H9 (cell line): ENCODE measurements around the gene ASCC3. TPM values are rescaled to one million over a fixed set of nuclear protein-coding genes. Genes with fewer than 3 reads are reported as not detected.
"Not testable (repeated sequence)": the region's sequence is repeated elsewhere in the genome, so short reads cannot be mapped to it uniquely, and the experiment has no call there.

Experiments
- DNase-seq: peaks from one replicate; pipeline ENCODE4 v3.0.0-alpha.2; 2017
- H2AFZ ChIP-seq: one replicate; pipeline ENCODE4 v1.6.1; 2013; ENCODE audit warnings: mild to moderate bottlenecking, low read length, control low read depth, moderate library complexity
- H2AK5ac ChIP-seq: 2 replicates; pipeline ENCODE4 v1.6.1; 2013; ENCODE audit warnings: low read length, control low read depth, mixed read lengths; ENCODE audit not compliant: insufficient read length
- H2BK120ac ChIP-seq: one replicate; pipeline ENCODE4 v1.6.1; 2013; ENCODE audit warnings: low read depth, mild to moderate bottlenecking, low read length, control low read depth, inconsistent platforms; ENCODE audit not compliant: poor library complexity, severe bottlenecking
- H2BK12ac ChIP-seq: 2 replicates; pipeline ENCODE4 v1.6.1; 2013; ENCODE audit warnings: low read length, control low read depth, mixed read lengths, low read depth; ENCODE audit not compliant: insufficient read length
- H2BK15ac ChIP-seq: 2 replicates; pipeline ENCODE4 v1.6.1; 2013; ENCODE audit warnings: low read depth, low read length, control low read depth
- H2BK20ac ChIP-seq: one replicate; pipeline ENCODE4 v1.6.1; 2013; ENCODE audit warnings: low read depth, mild to moderate bottlenecking, low read length, control low read depth, inconsistent platforms; ENCODE audit not compliant: poor library complexity, severe bottlenecking
- H2BK5ac ChIP-seq: 2 replicates; pipeline ENCODE4 v1.6.1; 2013; ENCODE audit warnings: low read length, control low read depth, mixed read lengths; ENCODE audit not compliant: insufficient read length
- H3K14ac ChIP-seq: 2 replicates; pipeline ENCODE4 v1.6.1; 2013; ENCODE audit warnings: low read length, control low read depth; ENCODE audit not compliant: insufficient read depth
- H3K18ac ChIP-seq: 2 replicates; pipeline ENCODE4 v1.6.1; 2013; ENCODE audit warnings: low read depth, mild to moderate bottlenecking, mixed read lengths, low read length, control low read depth; ENCODE audit not compliant: insufficient read length
- H3K23ac ChIP-seq: 2 replicates; pipeline ENCODE4 v1.6.1; 2013; ENCODE audit warnings: low read length, control low read depth, mixed read lengths, low read depth; ENCODE audit not compliant: insufficient read length
- H3K23me2 ChIP-seq: 2 replicates; pipeline ENCODE4 v1.6.1; 2013; ENCODE audit warnings: low read depth, mild to moderate bottlenecking, mixed read lengths, low read length, control low read depth; ENCODE audit not compliant: insufficient read length, poor library complexity, severe bottlenecking
- H3K27ac ChIP-seq: 2 replicates; pipeline ENCODE4 v1.5.1; 2013; ENCODE audit warnings: low read length, control low read depth, mixed read lengths, low read depth; ENCODE audit not compliant: insufficient read length
- H3K27me3 ChIP-seq: 2 replicates; pipeline ENCODE4 v1.6.1; 2013; ENCODE audit warnings: low read length, control low read depth, inconsistent platforms; ENCODE audit not compliant: insufficient read depth
- H3K4ac ChIP-seq: 2 replicates; pipeline ENCODE4 v1.6.1; 2013; ENCODE audit warnings: low read depth, mild to moderate bottlenecking, control low read depth, inconsistent platforms, low read length, moderate library complexity
- H3K4me1 ChIP-seq: 2 replicates; pipeline ENCODE4 v1.6.1; 2013; ENCODE audit warnings: low read length, control low read depth, inconsistent platforms; ENCODE audit not compliant: insufficient read depth
- H3K4me2 ChIP-seq: 2 replicates; pipeline ENCODE4 v1.6.1; 2013; ENCODE audit warnings: low read length, control low read depth, mixed read lengths; ENCODE audit not compliant: insufficient read length, insufficient read depth
- H3K56ac ChIP-seq: 2 replicates; pipeline ENCODE4 v1.6.1; 2013; ENCODE audit warnings: low read depth, mild to moderate bottlenecking, mixed read lengths, low read length, control low read depth; ENCODE audit not compliant: insufficient read length
- H3K79me1 ChIP-seq: 2 replicates; pipeline ENCODE4 v1.6.1; 2013; ENCODE audit warnings: low read depth, mild to moderate bottlenecking, moderate library complexity, low read length, control low read depth, inconsistent platforms; ENCODE audit not compliant: insufficient read depth, poor library complexity, severe bottlenecking
- H3K79me2 ChIP-seq: 2 replicates; pipeline ENCODE4 v1.6.1; 2013; ENCODE audit warnings: low read length, control low read depth, inconsistent platforms; ENCODE audit not compliant: insufficient read depth
- H3K9ac ChIP-seq: 2 replicates; pipeline ENCODE4 v1.6.1; 2013; ENCODE audit warnings: low read length, control low read depth, mixed read lengths; ENCODE audit not compliant: insufficient read length; ENCODE audit errors: extremely low read depth
- H3K9me3 ChIP-seq: one replicate; pipeline ENCODE4 v1.6.1; 2013; ENCODE audit warnings: low read depth, low read length, inconsistent platforms; ENCODE audit not compliant: control insufficient read depth
- H3T11ph ChIP-seq: one replicate; pipeline ENCODE4 v1.6.1; 2013; ENCODE audit warnings: mild to moderate bottlenecking, low read length, control low read depth, inconsistent platforms
- H4K20me1 ChIP-seq: one replicate; pipeline ENCODE4 v1.6.1; 2013; ENCODE audit not compliant: control insufficient read depth, insufficient read length, insufficient read depth
- H4K5ac ChIP-seq: 2 replicates; pipeline ENCODE4 v1.6.1; 2013; ENCODE audit warnings: low read depth, mild to moderate bottlenecking, mixed read lengths, low read length, control low read depth; ENCODE audit not compliant: insufficient read length
- H4K8ac ChIP-seq: replicated peaks from 2 replicates; pipeline ENCODE4 v1.6.1; 2013; ENCODE audit warnings: low read length, control low read depth, mixed read lengths, low read depth; ENCODE audit not compliant: insufficient read length
- H4K91ac ChIP-seq: 2 replicates; pipeline ENCODE4 v1.6.1; 2013; ENCODE audit warnings: low read depth, mild to moderate bottlenecking, moderate library complexity, mixed read lengths, low read length, control low read depth; ENCODE audit not compliant: insufficient read length
- H3K27ac Mint-ChIP-seq, 3 experiments: 2 replicates in 2 of 3; 3 replicates in 1 of 3; pipeline ENCODE4 v1.8.0; 2020 to 2021; ENCODE audit warnings: mixed read lengths in 3 of 3, mild to moderate bottlenecking in 1 of 3, moderate library complexity in 1 of 3
- H3K27me3 Mint-ChIP-seq: 2 replicates; pipeline ENCODE4 v1.8.0; 2021; ENCODE audit warnings: low read depth, mild to moderate bottlenecking, moderate library complexity, mixed read lengths
- H3K36me3 Mint-ChIP-seq, 3 experiments: 2 replicates in 2 of 3; 3 replicates in 1 of 3; pipeline ENCODE4 v1.8.0; 2020 to 2021; ENCODE audit warnings: low read depth in 3 of 3, mixed read lengths in 3 of 3; ENCODE audit not compliant: insufficient read depth in 1 of 3
- H3K4me1 Mint-ChIP-seq, 2 experiments: 2 replicates each; pipeline ENCODE4 v1.8.0; 2020; ENCODE audit warnings: mixed read lengths in 2 of 2
- H3K4me3 Mint-ChIP-seq, 2 experiments: 2 replicates in 1 of 2; 3 replicates in 1 of 2; pipeline ENCODE4 v1.8.0; 2020 to 2021; ENCODE audit warnings: mild to moderate bottlenecking in 2 of 2, mixed read lengths in 2 of 2, moderate library complexity in 1 of 2
- H3K9me3 Mint-ChIP-seq, 2 experiments: 2 replicates in 1 of 2; 3 replicates in 1 of 2; pipeline ENCODE4 v1.8.0; 2020; ENCODE audit warnings: mild to moderate bottlenecking in 2 of 2, mixed read lengths in 2 of 2, moderate library complexity in 1 of 2
- CTCF ChIP-seq: fragments of 200-600 bp; sonication (generic); conservative IDR thresholded peaks from 3 replicates; pipeline ENCODE4 v1.8.0; 2021; ENCODE audit warnings: antibody characterized with exemption, mild to moderate bottlenecking
- WGBS: extraction: QIAGEN DNeasy Blood & Tissue Kit; methylation state at CpG from one replicate; pipeline ENCODE4 v1.1.7; 2013; ENCODE audit warnings: missing lambda C conversion rate, low lambda C conversion rate, mixed read lengths; ENCODE audit not compliant: insufficient read length; ENCODE audit errors: extremely low coverage; 5-methylcytosine and 5-hydroxymethylcytosine counted together
- total RNA-seq: library from RNA; stranded (reverse); gene quantifications from 2 replicates; pipeline ENCODE4 v1.2.1, GENCODE V29; 2021

ASCC3 gene
- total RNA-seq, 1 experiment from 2014 or later: 63.8 TPM

DNA sequence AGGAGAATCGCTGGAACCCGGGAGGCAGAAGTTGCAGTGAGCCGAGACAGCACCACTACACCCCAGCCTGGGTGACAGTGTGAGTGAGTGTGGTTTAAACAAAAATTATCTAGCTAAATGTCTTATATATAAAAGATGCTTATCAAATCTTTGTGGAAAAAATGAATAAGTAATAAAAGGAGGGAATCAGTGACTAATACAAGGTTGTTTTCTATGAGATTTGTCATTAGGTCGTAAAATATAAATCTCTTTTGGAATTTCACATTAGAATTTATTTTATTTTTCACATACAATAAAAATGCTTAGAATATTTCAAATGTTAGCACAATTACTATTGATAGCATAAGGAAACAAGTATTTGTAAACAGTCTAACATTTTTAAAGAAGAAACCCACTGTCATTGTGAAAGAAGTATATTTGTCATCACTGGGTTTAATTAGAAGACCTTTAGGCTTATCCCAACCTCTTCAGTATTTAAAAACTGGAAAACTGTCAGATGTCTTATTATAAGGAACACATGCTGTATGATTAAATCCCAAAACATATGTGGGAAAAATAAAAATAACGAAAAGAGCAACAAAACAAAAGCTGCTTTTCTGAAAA lies 47.1 kb downstream of the ASCC3 start:
- H2AFZ ChIP-seq: no peak overlapping the region
- H3K23me2 ChIP-seq: no peaks in the 10 kb centered on the region
- H2BK20ac ChIP-seq: no peak overlapping the region
- no peak overlapping the region for H3K56ac ChIP-seq
- H2BK15ac ChIP-seq: no peak overlapping the region
- peaks cover 18 to 19% of the 10 kb centered on the region in 2 experiments for H3K4me1 Mint-ChIP-seq
- H3K36me3 Mint-ChIP-seq: peaks cover 6 to 12% (median 9%) of the 10 kb centered on the region in 3 experiments; a peak in 5 of 7 replicates
- H3K79me1 ChIP-seq: no peaks in the 10 kb centered on the region
- no peak overlapping the region for H4K5ac ChIP-seq
- no peaks in the 10 kb centered on the region for H3K9me3 ChIP-seq
- H2BK5ac ChIP-seq: no peak overlapping the region
- H3K27ac ChIP-seq: no peak overlapping the region
- no peak overlapping the region for H3K4me2 ChIP-seq
- no peak overlapping the region for H4K8ac ChIP-seq
- H4K91ac ChIP-seq: no peak overlapping the region
- no peaks in the 10 kb centered on the region for H4K20me1 ChIP-seq
- H2BK12ac ChIP-seq: no peak overlapping the region
- H3K9ac ChIP-seq: no peak overlapping the region
- H3K79me2 ChIP-seq: no peaks in the 10 kb centered on the region
- H3K4ac ChIP-seq: no peak overlapping the region
- H3K23ac ChIP-seq: no peak overlapping the region
- H3T11ph ChIP-seq: no peak overlapping the region
- WGBS: no CpG with 5 or more reads among the region's 5 CpGs
- no peak for DNase-seq
- H3K27ac Mint-ChIP-seq: peak overlapping the region in 2 of 3 experiments; percentile 52 to 74; a peak in 2 of 7 replicates
- TF ChIP-seq CTCF: no peak
- H3K14ac ChIP-seq: no peak overlapping the region
- no peaks in the 10 kb centered on the region for H3K27me3 Mint-ChIP-seq
- H3K27me3 ChIP-seq: no peaks in the 10 kb centered on the region
- H3K4me1 ChIP-seq: no peaks in the 10 kb centered on the region
- no peak overlapping the region for H2BK120ac ChIP-seq
- peaks cover 0 to 3% of the 10 kb centered on the region in 2 experiments; a peak in 1 of 5 replicates for H3K9me3 Mint-ChIP-seq
- no peak overlapping the region for H3K18ac ChIP-seq
- no peak overlapping the region for H2AK5ac ChIP-seq
- no peak overlapping the region for H3K4me3 Mint-ChIP-seq

- H2AK5ac ChIP-seq, H3K27me3 Mint-ChIP-seq, H2AFZ ChIP-seq, H4K20me1 ChIP-seq, H3K9ac ChIP-seq, H3K27me3 ChIP-seq, H3K18ac ChIP-seq, H4K91ac ChIP-seq, H2BK15ac ChIP-seq, DNase-seq, H3K27ac ChIP-seq, H2BK12ac ChIP-seq, H3K79me1 ChIP-seq, H3K4me3 Mint-ChIP-seq, H3K14ac ChIP-seq, H3K4me2 ChIP-seq, H3T11ph ChIP-seq, H4K8ac ChIP-seq, H3K4ac ChIP-seq, H3K79me2 ChIP-seq, H3K4me1 ChIP-seq, H2BK5ac ChIP-seq, H3K23ac ChIP-seq, H4K5ac ChIP-seq, H3K27ac Mint-ChIP-seq, H2BK20ac ChIP-seq, H2BK120ac ChIP-seq, H3K9me3 Mint-ChIP-seq, H3K9me3 ChIP-seq, H3K23me2 ChIP-seq, H3K56ac ChIP-seq: not testable (repeated sequence)
- Mint-ChIP-seq H3K4me1 (peaks cover 18 to 19% of the 10 kb centered on the region in 2 experiments), H3K36me3 (peaks cover 10 to 18% (median 12%) of the 10 kb centered on the region in 3 experiments)
- WGBS: no CpG with 5 or more reads among the region's 27 CpGs
Measured at GRCh38 chr6:100829077-100829595, 52.0 kb downstream of the ASCC3 start.
